Vagina (tissue), 2 donors: ENCODE data around the gene EPB41L3.

Experiments used
- CTCF ChIP-seq, 3 experiments: fragments of 450-650 bp in 2 of 3; fragments of 200-600 bp in 1 of 3; sonication (generic) in 1 of 3; IDR thresholded peaks; one replicate each; pipeline ENCODE4 v1.5.1; 2017 to 2019; ENCODE audit warnings: antibody characterized with exemption in 3 of 3, mild to moderate bottlenecking in 2 of 3, moderate library complexity in 2 of 3
- POLR2A ChIP-seq, 2 donors: fragments of 450-650 bp; IDR thresholded peaks; one replicate each; pipeline ENCODE4 v1.6.1; 2017; ENCODE audit warnings: antibody characterized with exemption in 2 of 2, mild to moderate bottlenecking in 2 of 2, moderate library complexity in 2 of 2

- TF ChIP-seq CTCF (IDR thresholded peaks at IDR 0.05) (no peak), POLR2A (IDR thresholded peaks at IDR 0.05) (no peak)
Observed at GRCh38 chr18:5467671-5468070, 76.1 kb downstream of the EPB41L3 start.
